ENCODE measurements around the gene C16orf89. TPM values are rescaled to one million over a fixed set of nuclear protein-coding genes. Genes with fewer than 3 reads are reported as not detected.
"Not testable (repeated sequence)": the region's sequence is repeated elsewhere in the genome, so short reads cannot be mapped to it uniquely, and the experiment has no call there.

Gene C16orf89, protein sequence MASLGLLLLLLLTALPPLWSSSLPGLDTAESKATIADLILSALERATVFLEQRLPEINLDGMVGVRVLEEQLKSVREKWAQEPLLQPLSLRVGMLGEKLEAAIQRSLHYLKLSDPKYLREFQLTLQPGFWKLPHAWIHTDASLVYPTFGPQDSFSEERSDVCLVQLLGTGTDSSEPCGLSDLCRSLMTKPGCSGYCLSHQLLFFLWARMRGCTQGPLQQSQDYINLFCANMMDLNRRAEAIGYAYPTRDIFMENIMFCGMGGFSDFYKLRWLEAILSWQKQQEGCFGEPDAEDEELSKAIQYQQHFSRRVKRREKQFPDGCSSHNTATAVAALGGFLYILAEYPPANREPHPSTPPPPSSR
- total RNA-seq (1 to 10 TPM; 3.2 to 9.7 (median 6.8) TPM), polyA plus RNA-seq (10.9 TPM)
- long read RNA-seq, donor 1, transcript C16orf89-202 (8 exons, 1,444 nt): major isoform, 8 of 8 reads
- long read RNA-seq, donor 1, partial matches to known transcripts: 0 of 8 reads
- long read RNA-seq, donor 1, other reads (novel, unspliced or antisense): 0 of 8 reads
- long read RNA-seq, donor 2, transcript C16orf89-202 (8 exons, 1,444 nt): major isoform, 9 of 10 reads
- long read RNA-seq, donor 2, partial matches to known transcripts: 1 of 10 reads
- long read RNA-seq, donor 2, other reads (novel, unspliced or antisense): 0 of 10 reads
- long read RNA-seq, donor 3, transcript C16orf89-202 (8 exons, 1,444 nt): major isoform, 12 of 16 reads
- long read RNA-seq, donor 3, partial matches to known transcripts: 1 of 16 reads
- long read RNA-seq, donor 3, other reads (novel, unspliced or antisense): 3 of 16 reads
- long read RNA-seq, donor 4, partial matches to known transcripts: 0 of 3 reads
- long read RNA-seq, donor 4, other reads (novel, unspliced or antisense): 0 of 3 reads

GRCh38 chr16:5065813-5066212 lies at the start of gene C16orf89:
Gene C16orf89, minus strand, starts transcription at chr16:5065956. Its CDS starts 48 bp downstream, at chr16:5065908.
- intact Hi-C loops (cut with DNase I): no loop called here
- H3K4me1 ChIP-seq (ENCODE audit: control insufficient read depth, insufficient read depth, low read length): no peaks in the 10 kb centered on the region
- H3K4me3 ChIP-seq (ENCODE audit: low read length): no peak within 1 kb of the TSS
- no peaks in the 10 kb centered on the region for H3K9me3 ChIP-seq (ENCODE audit: control insufficient read depth, low read length)
- WGBS: 47% methylated on average over 10 of the region's 10 CpGs
- no peaks in the 10 kb centered on the region for H3K27me3 ChIP-seq (ENCODE audit: control insufficient read depth, insufficient read depth)
- ATAC-seq: peak; percentile 58 to 73
- H3K27ac ChIP-seq (ENCODE audit: low read length): no peak within 1 kb of the TSS
- DNase-seq: peak in 2 of 3 donors; percentile 77

GRCh38 chr16:5110933-5111332 lies 45.2 kb upstream of the C16orf89 start:
- H3K27ac ChIP-seq (ENCODE audit: low read length); DNase-seq; intact Hi-C loops (cut with DNase I); H3K4me3 ChIP-seq (ENCODE audit: low read length); H3K4me1 ChIP-seq (ENCODE audit: control insufficient read depth, insufficient read depth, low read length); ATAC-seq; H3K27me3 ChIP-seq (ENCODE audit: control insufficient read depth, insufficient read depth); H3K9me3 ChIP-seq (ENCODE audit: control insufficient read depth, low read length): not testable (repeated sequence)
- 81% methylated on average over 10 of the region's 10 CpGs for WGBS

DNA sequence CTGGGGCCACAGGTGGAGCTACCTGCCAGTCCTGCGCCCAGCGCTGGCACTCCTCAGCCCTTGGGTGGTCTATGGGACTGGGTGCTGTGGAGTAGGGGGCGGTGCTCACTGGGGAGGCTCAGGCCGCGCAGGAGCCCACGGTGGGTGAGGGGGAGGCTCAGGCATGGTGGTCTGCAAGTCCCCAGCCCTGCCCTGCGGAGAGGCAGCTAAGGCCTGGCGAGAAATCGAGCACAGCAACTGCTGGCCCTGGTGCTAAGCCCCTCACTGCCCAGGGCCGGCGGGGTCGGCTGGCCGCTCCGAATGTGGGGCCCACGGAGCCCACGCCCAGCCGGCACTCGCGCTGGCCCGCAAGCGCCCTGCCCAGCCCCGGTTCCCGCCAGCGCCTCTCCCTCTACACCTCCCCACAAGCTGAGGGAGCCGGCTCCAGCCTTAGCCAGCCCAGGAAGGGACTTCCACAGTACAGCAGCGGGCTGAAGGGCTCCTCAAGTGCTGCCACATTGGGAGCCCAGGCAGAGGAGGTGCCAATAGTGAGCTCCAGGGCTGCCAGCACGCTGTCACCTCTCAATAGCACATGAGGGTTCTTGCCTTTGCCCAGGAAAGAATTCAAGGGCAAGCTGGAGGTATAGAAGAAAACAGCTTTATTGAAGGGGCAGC lies 42.9 kb upstream of the C16orf89 start:
- Histone ChIP-seq H3K27ac (ENCODE audit: low read length) (no peak overlapping the region), H3K4me3 (ENCODE audit: low read length) (no peak overlapping the region), H3K27me3 (ENCODE audit: control insufficient read depth, insufficient read depth) (no peaks in the 10 kb centered on the region), H3K9me3 (ENCODE audit: control insufficient read depth, low read length) (no peaks in the 10 kb centered on the region), H3K4me1 (ENCODE audit: control insufficient read depth, insufficient read depth, low read length) (no peaks in the 10 kb centered on the region)
- DNase-seq (peak in 2 of 3 donors; percentile 62 to 69), ATAC-seq (no peak)
- intact Hi-C loops (cut with DNase I): no loop called here
- 89% methylated on average over 27 of the region's 27 CpGs for WGBS

GRCh38 chr16:5105039-5105438 lies 39.3 kb upstream of the C16orf89 start:
- H3K4me1 ChIP-seq (ENCODE audit: control insufficient read depth, insufficient read depth, low read length); H3K4me3 ChIP-seq (ENCODE audit: low read length); H3K9me3 ChIP-seq (ENCODE audit: control insufficient read depth, low read length); DNase-seq; H3K27ac ChIP-seq (ENCODE audit: low read length); intact Hi-C loops (cut with DNase I); H3K27me3 ChIP-seq (ENCODE audit: control insufficient read depth, insufficient read depth); ATAC-seq: not testable (repeated sequence)
- 67% methylated on average over 5 of the region's 5 CpGs for whole genome bisulfite sequencing

DNA sequence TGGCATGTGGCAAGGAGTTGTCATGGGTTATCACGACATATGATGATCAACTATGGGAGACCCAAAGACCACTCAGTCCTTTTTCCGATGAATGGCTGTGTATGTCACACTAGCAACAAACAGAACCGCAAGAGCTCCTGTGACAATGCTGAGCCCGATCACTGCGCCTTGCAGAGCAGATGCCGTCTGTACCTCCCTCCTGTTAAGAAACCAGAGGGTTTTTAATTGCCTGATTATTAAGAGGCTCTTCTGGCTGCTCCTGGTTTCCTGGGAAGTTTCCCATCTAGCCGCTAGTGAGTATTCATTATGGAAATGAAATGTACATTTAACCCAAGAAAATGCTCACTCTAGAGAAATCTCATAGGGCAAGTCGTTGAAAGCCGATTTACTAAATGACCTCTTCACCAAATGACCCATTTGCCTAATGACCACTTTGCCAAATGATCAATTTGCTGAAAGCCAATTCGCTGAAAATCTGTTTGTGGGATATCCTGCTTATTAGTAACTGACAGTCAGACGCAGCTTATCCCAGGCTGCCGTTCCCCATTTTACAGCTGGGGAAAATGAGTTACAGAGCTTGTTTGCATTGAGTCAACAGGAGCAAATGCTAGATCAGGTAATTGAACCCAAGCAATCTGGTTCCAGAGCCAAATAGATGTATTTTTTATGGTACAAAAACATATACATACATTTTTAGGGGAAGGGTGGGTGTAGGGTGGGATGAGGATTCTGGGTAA lies 37.7 kb upstream of the C16orf89 start:
- H3K27ac ChIP-seq (ENCODE audit: low read length); H3K4me1 ChIP-seq (ENCODE audit: control insufficient read depth, insufficient read depth, low read length); H3K27me3 ChIP-seq (ENCODE audit: control insufficient read depth, insufficient read depth); DNase-seq; intact Hi-C loops (cut with DNase I); H3K9me3 ChIP-seq (ENCODE audit: control insufficient read depth, low read length); H3K4me3 ChIP-seq (ENCODE audit: low read length); ATAC-seq: not testable (repeated sequence)
- WGBS: 88% methylated on average over 12 of the region's 12 CpGs

DNA sequence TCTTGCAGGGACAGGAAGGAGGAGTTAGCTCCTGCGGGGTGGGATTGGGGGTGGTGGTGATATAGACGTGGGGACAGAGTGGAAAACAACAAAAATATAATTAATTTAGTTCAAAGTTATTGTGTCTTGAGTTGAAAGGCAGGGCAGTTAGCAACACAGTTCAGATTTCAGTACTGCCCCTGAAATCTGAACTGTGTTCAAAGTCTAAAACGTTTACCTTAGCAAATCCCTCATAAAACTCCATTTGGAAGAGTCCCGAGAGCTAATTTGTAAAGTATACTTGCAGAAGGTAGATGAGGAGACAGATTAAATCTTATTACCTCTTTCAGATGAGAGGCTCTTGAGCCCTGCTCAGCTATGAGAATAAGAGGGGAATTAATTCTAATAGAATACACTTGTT lies 33.4 kb upstream of the C16orf89 start:
- ATAC-seq: not testable (repeated sequence)

GRCh38 chr16:5098221-5099159 lies 32.7 kb upstream of the C16orf89 start:
- intact Hi-C loops (cut with DNase I); ATAC-seq; H3K4me1 ChIP-seq (ENCODE audit: control insufficient read depth, insufficient read depth, low read length); H3K9me3 ChIP-seq (ENCODE audit: control insufficient read depth, low read length); H3K27me3 ChIP-seq (ENCODE audit: control insufficient read depth, insufficient read depth): not testable (repeated sequence)
- DNase-seq: peak; percentile 85 to 95 (median 94)
- Histone ChIP-seq H3K27ac (ENCODE audit: low read length) (peak overlapping the region; percentile 60), H3K4me3 (ENCODE audit: low read length) (peak overlapping the region; percentile 93)
- WGBS: 1% methylated on average over 57 of the region's 67 CpGs

More for the DNA sequence above, 33.4 kb upstream of the C16orf89 start:
- DNase-seq; H3K27me3 ChIP-seq (ENCODE audit: control insufficient read depth, insufficient read depth); H3K9me3 ChIP-seq (ENCODE audit: control insufficient read depth, low read length); H3K4me3 ChIP-seq (ENCODE audit: low read length); H3K4me1 ChIP-seq (ENCODE audit: control insufficient read depth, insufficient read depth, low read length); H3K27ac ChIP-seq (ENCODE audit: low read length); intact Hi-C loops (cut with DNase I): not testable (repeated sequence)
- 24% methylated on average over 4 of the region's 4 CpGs for WGBS

DNA sequence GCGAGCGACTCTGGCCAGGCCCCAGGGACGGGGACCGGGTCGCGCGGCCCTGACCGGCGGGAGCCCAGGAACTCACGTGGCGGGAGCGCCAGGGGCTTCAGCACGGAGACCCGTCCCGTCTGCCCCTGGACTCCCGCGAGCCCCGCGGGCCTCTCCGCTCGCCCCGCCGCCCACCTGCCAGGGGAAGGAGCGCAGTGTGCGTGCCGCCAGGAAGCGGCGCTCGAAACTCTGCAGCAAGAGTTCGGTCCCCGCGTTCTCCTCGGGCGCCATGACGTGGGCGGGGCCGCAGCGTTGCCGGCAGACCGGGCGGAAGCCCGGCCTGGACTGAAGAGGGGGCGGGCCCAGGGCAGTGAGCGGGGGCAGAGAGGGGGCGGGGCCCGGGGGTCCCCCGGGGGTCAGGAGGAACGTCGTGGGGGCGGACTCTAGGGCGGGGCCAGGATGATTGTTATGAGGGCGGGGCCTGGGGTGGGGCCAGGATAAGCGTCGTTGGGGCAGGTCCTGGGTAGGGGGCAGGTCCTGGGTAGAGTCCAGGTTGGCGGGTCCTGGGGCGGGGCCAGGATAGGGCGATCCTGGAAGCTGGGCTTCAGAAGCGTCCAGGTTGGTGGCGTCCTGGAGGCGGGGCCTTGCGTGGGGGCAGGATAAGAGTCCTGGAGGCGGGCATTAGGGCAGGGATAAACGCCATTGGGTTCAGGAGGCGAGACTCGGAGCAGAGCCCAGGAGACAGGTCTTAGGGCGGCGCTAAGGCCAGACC lies 31.9 kb upstream of the C16orf89 start, which contains the start of gene EEF2KMT:
Gene EEF2KMT, minus strand, starts transcription at position 326 of the 751 bp plus-strand sequence. Its CDS starts 56 bp downstream, at position 270.
- WGBS: under 1% methylated on average over 67 of the region's 67 CpGs
- peak; percentile 100 for DNase-seq
- ATAC-seq: peak; percentile 100
- H3K4me1 ChIP-seq (ENCODE audit: control insufficient read depth, insufficient read depth, low read length); intact Hi-C loops (cut with DNase I); H3K27me3 ChIP-seq (ENCODE audit: control insufficient read depth, insufficient read depth); H3K9me3 ChIP-seq (ENCODE audit: control insufficient read depth, low read length): not testable (repeated sequence)
- Histone ChIP-seq H3K27ac (ENCODE audit: low read length) (peak within 1 kb of the TSS; percentile 60), H3K4me3 (ENCODE audit: low read length) (peak within 1 kb of the TSS; percentile 93)

- under 1% methylated on average over 23 of the region's 23 CpGs for WGBS
- H3K4me1 ChIP-seq (ENCODE audit: control insufficient read depth, insufficient read depth, low read length); H3K9me3 ChIP-seq (ENCODE audit: control insufficient read depth, low read length); ATAC-seq; intact Hi-C loops (cut with DNase I); H3K27me3 ChIP-seq (ENCODE audit: control insufficient read depth, insufficient read depth); DNase-seq: not testable (repeated sequence)
- Histone ChIP-seq H3K4me3 (ENCODE audit: low read length) (peak overlapping the region; percentile 35), H3K27ac (ENCODE audit: low read length) (peak overlapping the region; percentile 6)
Measured at GRCh38 chr16:5097061-5097469, 31.3 kb upstream of the C16orf89 start.

Data from right cardiac atrium (tissue), 5 donors.